SK-N-SH treated with all-trans-retinoic acid at 6 μM for 48 hours (cell line): ENCODE data around the gene PBX1.

Source experiments
- ARNTL ChIP-seq: fragments of 450-650 bp; formaldehyde crosslinking; IDR thresholded peaks from 2 replicates; pipeline ENCODE4 v1.5.0; 2020; ENCODE audit warnings: low read depth, mild to moderate bottlenecking, moderate library complexity, borderline replicate concordance
- CSDC2 ChIP-seq: fragments of 250-450 bp; sonication (Bioruptor Pico); IDR thresholded peaks from 2 replicates; pipeline ENCODE4 v1.5.0; 2020; ENCODE audit warnings: mild to moderate bottlenecking, moderate library complexity
- ISL1 ChIP-seq: fragments of 250-450 bp; sonication (Bioruptor Pico); IDR thresholded peaks from 2 replicates; pipeline ENCODE4 v2.1.2; 2022; ENCODE audit warnings: mild to moderate bottlenecking, moderate library complexity
- ZC3H10 ChIP-seq: fragments of 250-450 bp; sonication (Bioruptor Pico); IDR thresholded peaks from 2 replicates; pipeline ENCODE4 v1.5.1; 2021; ENCODE audit warnings: mild to moderate bottlenecking, moderate library complexity
- ZFP30 ChIP-seq: fragments of 450-650 bp; formaldehyde crosslinking; IDR thresholded peaks from 2 replicates; pipeline ENCODE4 v1.5.0; 2022; ENCODE audit warnings: mild to moderate bottlenecking, moderate library complexity
- TF ChIP-seq, protein P1 (sequence below): fragments of 250-450 bp; sonication (Bioruptor Pico); IDR thresholded peaks from 2 replicates; pipeline ENCODE4 v1.8.0; 2020; ENCODE audit warnings: mild to moderate bottlenecking, moderate library complexity, borderline replicate concordance

DNA sequence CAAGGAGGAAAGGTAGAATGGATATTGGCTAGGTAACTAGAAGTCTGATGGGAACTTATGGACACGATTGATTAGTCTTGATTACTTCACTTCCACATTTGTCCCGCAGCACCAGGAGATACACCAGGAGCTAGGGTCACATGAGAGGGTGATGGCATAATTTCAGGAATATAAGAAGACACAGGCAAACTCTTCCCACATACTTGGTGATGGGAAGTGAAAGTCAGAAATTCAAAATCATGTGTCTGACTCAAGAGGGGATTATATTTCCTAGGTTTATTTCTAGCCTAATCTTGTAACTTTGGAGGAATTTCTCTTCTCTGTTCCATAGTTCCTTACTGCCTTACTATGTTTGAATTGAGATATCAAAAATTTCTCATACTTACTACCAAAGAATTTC lies 185.0 kb downstream of the PBX1 start:
- TF ChIP-seq ISL1 (CRISPR knock-in tag) (no peak), ZC3H10 (no peak), CSDC2 (CRISPR knock-in tag) (no peak), ARNTL (CRISPR knock-in tag) (no peak), ZFP30 (CRISPR knock-in tag) (no peak)
- TF ChIP-seq, protein P1, sequence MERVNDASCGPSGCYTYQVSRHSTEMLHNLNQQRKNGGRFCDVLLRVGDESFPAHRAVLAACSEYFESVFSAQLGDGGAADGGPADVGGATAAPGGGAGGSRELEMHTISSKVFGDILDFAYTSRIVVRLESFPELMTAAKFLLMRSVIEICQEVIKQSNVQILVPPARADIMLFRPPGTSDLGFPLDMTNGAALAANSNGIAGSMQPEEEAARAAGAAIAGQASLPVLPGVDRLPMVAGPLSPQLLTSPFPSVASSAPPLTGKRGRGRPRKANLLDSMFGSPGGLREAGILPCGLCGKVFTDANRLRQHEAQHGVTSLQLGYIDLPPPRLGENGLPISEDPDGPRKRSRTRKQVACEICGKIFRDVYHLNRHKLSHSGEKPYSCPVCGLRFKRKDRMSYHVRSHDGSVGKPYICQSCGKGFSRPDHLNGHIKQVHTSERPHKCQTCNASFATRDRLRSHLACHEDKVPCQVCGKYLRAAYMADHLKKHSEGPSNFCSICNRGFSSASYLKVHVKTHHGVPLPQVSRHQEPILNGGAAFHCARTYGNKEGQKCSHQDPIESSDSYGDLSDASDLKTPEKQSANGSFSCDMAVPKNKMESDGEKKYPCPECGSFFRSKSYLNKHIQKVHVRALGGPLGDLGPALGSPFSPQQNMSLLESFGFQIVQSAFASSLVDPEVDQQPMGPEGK (CRISPR knock-in tag): no peak
